Measurements from ENCODE around the gene CRYGA.
"Not testable (repeated sequence)": the region's sequence is repeated elsewhere in the genome, so short reads cannot be mapped to it uniquely, and the experiment has no call there.

Gene CRYGA

DNA sequence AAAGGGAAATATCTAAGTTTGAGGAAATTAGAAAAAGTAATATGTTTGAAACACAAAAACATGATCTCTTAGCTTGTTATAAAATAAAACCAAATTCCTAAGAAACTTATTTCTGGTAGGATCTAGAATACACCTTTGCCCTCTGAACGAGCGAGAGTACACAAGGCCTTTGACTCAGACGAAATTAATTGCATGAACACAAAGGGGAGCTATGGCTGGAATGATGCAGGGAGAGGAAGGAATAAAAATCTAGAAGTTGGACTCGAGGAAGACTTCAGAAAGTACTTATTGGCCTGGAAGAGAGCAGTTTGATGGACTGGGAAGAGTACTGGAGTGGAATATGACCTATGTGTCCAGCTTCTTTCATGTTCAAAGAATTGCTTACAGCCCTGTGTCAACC lies 38.1 kb downstream of the CRYGA start:
- DNase-seq, result no peak

DNA sequence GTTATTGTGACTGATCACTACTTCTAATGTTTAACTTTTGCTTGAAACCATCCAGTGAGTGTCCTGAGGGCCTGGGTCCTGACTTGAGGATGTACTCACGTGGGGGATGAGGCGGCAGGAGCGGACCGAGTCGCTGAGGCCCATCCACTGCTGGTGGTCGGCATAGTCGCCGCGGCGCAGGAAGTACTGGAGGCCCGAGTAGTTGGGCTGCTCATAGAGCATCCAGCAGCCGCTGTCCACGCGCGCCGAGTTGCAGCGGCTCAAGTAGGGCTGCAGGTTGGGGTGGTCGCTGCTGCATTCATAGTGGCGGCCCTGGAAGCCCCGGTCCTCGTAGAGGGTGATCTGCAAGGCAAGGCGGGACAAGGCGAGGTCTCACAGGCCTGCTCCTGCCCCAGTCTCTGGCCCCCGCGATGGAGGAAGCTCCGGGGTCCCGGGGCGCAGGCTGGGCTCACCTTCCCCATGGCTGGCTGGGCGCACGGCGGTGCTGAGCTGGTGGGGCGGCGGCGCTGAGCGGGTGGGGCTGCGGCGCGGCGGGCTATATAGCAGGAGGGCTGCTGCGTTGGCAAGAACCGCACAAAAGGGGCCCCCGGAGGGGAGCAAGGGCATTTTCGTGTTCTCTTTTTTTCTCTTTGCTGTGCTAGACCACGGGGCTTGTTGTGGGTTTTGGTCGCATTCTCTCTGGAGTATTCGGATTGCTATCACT lies 39.2 kb downstream of the CRYGA start, which contains the start of gene CRYGD:
TSS of gene CRYGD (minus strand) at position 512 of the 703 bp plus-strand sequence. CDS start at position 461, 51 bp downstream.
- not testable (repeated sequence) for DNase-seq

DNA sequence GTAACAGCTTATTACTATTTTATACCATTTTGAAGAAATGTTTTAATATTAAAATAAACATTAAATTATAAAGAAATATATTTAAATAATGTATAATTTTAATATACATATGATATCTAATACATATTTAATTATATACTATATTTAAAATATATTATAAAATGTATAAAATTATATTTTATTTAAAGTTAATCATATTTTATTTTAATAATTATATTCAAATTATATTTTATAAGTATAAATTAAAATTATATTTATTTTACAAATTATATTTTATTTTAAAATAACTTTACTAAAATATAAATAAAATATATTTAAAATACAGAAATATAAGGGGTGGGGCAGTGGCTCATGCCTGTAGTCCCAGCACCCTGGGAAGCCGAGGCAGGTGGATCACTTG lies 41.1 kb downstream of the CRYGA start:
- DNase-seq, result no peak

DNA sequence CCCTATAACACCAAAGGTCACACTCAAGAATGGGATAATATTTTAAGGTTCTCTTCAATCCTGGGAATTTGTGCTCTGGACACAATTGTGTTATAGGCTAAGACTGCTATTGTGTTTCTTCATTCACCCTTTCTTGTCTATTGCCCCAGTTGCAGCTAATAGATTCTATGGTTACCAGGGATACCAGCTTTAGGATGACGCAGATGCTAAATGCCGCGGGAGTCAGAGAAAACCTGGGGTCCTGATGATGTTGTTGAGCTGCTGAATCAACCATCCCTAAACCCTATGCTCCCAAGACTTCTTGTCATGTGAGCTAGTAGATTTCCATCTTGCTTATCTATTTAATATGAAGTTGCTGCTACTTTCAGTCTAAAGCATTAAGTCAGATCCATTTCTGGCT lies 44.5 kb downstream of the CRYGA start:
- no peak for DNase-seq

DNA sequence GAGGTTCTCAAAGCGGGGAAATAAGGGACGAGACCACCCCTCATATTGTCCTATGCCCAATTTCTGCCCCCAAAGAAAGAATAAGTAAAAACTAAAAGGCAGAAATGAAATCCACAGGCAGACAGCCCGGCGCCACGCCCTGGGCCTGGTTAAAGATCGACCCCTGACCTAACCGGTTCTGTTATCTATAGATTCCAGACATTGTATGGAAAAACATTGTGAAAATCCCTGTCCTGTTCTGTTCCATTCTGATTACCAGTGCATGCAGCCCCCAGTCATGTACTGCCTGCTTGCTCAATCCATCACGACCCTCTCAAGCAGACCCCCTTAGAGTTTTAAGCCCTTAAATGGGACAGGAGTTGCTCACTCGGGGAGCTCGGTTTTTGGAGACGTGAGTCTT lies 46.0 kb downstream of the CRYGA start:
- not testable (repeated sequence) for DNase-seq

DNA sequence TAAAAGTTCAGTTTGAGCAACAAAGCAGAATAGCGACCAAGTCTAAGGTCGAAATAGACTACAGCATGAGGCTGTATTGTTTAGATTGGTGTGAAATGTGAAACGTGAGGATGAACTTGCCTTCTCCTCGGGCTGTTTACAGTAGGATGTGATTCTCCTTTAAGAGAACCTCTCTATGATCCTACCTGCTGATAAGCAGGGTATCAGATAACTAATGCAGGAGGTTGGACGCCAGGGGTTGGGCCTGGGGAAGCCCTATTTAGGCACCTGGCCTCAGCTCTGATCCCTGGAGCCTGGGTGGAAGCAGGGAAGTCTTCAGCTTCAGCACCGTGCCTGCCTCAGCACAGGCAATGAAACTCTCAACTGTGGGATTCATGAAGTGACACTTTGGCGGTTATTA lies 50.4 kb downstream of the CRYGA start:
- DNase-seq, result no peak

DNA sequence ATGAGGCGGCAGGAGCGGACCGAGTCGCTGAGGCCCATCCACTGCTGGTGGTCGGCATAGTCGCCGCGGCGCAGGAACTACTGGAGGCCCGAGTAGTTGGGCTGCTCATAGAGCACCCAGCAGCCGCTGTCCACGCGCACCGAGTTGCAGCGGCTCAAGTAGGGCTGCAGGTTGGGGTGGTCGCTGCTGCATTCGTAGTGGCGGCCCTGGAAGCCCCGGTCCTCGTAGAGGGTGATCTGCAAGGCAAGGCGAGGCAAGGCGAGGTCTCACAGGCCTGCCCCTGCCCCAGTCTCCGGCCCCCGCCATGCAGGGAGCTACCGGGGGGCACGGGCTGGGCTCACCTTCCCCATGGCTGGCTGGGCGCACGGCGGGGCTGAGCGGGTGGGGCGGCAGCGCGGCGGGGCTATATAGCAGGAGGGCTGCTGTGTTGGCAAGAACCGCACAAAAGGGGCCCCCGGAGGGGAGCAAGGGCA lies 51.1 kb downstream of the CRYGA start:
- DNase-seq, result not testable (repeated sequence)

Data from hematopoietic multipotent progenitor cell treated with erythropoietin and hydrocortisone succinate and interleukin-3 and kit ligand, for 8 days (in vitro differentiated cells).